Myocyte (in vitro differentiated cells): ENCODE results near the gene ADGRB2. TPM values are rescaled to one million over a fixed set of nuclear protein-coding genes. Genes with fewer than 3 reads are reported as not detected.

Source experiments
- DNase-seq: peaks from one replicate; pipeline ENCODE4 v3.0.0-alpha.2; 2012; ENCODE audit warnings: low read depth
- total RNA-seq: library from RNA; depleted of rRNA; stranded (reverse); fragments of >200 nt; gene quantifications from 2 replicates; pipeline ENCODE4 v1.2.3, GENCODE V29; 2014

Gene ADGRB2
- total RNA-seq, 1 donor from 2014 or later: 15.8 TPM

DNA sequence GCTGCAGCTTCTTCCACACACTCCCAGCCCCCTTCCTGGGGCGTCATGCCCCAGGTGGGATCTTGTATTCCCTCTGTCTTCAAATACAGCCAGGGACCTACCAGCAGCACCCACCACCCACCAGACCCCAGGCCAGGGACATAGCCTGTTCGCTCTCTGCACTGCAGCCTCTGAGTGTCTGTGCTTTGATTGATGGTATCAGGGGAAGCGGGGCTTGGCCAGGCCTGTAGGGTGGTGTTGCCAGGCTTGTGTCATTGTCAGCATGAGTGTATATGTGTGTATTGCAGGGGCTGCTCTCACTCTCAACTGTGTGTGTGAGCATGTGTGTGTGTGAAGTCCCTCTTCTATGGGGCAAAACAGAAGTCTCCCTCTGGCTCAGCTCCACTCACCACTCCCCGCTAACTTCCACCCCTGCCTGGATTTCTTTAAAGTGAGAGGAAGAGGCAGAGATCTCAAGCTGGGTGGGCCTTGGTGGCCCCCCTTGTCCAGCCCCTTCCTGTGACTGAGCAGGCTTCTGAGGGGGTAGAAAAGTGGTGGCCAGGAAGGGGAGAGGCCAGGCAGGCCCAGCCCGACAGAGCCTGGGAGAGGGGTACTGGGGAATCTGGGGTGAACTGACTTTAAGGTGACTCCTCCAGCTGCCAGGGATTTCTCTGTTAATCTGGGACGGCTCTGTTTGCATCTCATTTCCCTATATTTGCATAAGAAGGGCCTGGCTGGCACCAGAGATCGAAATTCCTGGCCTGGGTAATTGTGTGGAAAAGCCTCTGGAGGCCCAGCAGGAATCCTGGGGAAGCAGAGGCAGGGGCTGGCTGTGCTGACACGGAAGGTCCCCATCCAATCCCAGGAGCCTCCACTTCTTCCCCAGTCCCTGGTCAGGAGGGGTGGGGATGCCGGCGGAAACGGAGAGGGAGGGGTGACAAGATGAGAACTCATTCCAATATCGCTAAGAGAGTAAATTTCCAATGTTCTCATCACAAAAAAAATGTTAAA is 18.6 kb upstream of the ADGRB2 start:
- DNase-seq: no peak

GRCh38 chr1:31781756-31782371 is 17.7 kb upstream of the ADGRB2 start:
- DNase-seq: no peak

GRCh38 chr1:31781138-31781755 is 17.1 kb upstream of the ADGRB2 start:
- no peak for DNase-seq

DNA sequence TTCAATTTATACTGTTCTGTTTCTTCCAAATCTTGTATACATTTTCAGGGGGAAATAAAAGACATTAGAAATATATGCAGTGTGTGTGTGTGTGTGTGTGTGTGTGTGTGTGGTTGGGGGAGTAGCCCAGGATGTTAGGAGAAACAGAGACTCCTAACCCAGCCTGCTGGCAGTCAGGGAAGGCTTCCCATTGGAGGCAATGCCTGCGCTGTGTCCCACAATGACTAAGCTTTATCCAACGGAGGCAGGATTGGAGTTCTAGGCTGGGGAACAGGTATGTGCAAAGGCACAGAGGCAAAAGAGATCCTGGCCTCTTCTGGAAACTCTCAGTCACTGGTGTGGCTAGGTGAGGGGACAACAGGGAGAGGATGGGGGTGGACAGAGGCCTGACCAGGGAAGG is 16.5 kb upstream of the ADGRB2 start:
- DNase-seq: no peak

DNA sequence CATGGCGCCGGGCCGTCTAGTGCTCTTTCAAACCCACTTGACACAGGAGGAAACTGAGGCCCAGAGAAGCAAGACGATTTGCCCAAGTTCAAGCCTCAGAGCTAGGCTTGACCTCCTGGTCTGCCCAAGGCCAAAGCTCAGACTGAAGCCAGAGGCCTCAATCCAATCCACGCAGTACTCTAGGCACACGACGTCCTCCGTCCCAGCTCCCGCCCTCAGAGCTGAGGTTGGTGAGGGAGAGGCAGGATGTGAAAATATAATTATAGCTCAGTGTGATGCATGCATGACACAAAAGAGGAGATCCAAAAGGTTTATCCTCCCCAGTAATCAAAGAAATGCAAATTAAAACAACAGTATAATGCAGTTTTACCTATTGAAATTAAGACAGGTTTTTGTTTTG is 15.5 kb upstream of the ADGRB2 start:
- DNase-seq: no peak

DNA sequence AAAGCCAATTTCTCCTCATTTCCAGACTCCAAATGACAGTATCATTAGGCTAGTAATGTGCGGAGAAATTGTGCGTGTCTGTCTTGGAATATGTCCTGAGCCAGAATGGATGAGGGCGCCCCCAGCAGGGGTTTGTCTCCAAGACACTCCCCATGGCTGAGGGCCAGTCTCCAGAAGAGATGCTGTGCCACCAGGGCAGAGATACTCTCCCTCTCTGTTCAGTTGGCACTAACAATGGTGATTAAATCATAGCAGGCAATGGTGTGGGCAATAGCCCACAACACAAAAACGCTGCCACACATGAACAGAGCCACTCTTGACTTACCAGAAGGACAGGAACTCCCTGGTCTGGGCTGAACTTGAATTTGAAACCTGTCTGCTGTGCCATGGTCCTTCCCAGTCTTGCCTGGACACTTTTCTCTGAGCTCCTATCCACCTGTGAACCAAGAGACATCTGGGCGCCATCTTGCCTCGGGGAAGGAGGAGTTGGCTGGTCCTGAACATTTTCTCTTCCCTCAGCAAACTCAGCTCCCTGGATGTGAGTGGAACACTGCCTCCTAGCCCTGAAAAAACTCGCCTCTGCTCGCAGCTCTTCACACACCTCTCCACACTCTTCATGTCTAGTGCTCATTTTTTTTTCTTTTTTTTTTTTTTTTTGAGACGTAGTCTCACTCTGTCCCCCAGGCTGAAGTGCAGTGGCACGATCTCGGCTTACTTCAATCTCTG is 14.8 kb upstream of the ADGRB2 start:
- no peak for DNase-seq

- DNase-seq: no peak
Measured at GRCh38 chr1:31776516-31776915, 12.4 kb upstream of the ADGRB2 start.

- no peak for DNase-seq
Measured at GRCh38 chr1:31776032-31776431, 11.9 kb upstream of the ADGRB2 start.

- no peak for DNase-seq
Measured at GRCh38 chr1:31775210-31775999, 11.3 kb upstream of the ADGRB2 start.

GRCh38 chr1:31774495-31774894 is 10.4 kb upstream of the ADGRB2 start:
- DNase-seq: no peak

- no peak for DNase-seq
Measured at GRCh38 chr1:31773861-31774260, 9.7 kb upstream of the ADGRB2 start.

DNA sequence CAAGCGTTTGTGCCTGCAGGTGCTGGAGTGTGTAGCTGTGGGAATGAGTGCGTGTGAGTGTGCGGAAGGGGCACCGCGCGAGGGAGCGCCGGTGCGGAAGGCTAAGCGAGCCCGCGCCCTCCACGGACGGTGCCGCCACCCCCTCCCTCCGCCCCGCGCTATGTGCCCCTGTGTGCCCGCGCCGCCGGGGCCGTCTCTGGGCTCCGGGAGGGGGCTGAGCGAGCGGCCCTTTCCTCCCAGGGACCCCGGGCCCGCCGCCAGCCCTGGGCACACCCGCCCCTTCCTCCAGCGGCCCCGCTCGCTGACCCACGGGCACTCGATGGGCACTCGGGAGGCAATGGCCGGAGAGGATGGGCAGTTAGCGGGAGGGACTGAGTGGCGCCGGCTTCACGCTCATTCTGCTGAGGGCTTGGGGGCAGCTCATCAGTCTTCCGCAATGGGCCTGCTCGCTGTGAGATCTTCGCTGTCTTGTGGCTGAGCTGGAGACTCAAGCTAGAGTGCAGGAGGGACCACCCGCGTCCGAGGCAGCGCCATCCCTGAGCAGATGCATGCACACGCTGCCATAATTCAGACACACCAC is 8.6 kb upstream of the ADGRB2 start:
- DNase-seq: no peak

DNA sequence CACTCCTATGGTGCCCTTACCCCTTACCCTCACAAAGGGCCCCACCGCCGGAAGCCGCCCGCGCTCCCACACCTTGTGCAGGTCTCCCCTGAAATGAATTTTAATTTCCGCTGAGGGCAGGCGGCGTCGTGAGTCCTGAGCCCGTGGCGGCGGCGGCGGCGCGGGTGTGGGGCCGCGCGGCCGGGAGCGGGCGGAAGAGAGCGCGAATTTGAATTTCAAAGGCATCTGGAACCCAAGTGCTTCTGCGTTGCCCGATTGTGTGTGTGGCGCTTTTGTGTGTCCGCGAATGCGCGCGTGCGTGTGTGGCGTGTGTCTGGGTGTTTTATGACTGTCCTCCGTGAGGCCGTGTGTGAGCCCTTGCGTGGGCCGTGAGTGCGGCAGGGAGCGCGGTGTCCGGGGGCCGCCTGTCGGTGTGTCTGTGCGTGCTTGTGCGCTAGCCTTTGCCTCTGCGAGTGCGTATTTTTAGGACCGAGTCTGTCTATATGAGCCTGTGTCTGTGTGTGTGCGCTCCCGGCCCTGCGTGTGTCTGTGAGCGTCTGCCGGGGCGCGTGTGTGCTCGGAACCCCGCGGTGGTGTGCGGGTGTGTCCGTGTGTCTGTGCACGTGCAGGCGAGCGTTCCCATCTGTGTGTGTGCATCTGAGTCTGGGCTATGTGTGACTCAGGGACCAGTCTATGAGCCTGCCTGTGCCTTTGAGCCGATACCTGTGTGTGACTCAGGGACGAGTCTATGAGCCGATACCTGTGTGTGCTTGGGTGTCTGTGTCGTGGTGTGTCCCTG is 7.9 kb upstream of the ADGRB2 start:
- no peak for DNase-seq

GRCh38 chr1:31769720-31770390 is 5.7 kb upstream of the ADGRB2 start:
- no peak for DNase-seq

DNA sequence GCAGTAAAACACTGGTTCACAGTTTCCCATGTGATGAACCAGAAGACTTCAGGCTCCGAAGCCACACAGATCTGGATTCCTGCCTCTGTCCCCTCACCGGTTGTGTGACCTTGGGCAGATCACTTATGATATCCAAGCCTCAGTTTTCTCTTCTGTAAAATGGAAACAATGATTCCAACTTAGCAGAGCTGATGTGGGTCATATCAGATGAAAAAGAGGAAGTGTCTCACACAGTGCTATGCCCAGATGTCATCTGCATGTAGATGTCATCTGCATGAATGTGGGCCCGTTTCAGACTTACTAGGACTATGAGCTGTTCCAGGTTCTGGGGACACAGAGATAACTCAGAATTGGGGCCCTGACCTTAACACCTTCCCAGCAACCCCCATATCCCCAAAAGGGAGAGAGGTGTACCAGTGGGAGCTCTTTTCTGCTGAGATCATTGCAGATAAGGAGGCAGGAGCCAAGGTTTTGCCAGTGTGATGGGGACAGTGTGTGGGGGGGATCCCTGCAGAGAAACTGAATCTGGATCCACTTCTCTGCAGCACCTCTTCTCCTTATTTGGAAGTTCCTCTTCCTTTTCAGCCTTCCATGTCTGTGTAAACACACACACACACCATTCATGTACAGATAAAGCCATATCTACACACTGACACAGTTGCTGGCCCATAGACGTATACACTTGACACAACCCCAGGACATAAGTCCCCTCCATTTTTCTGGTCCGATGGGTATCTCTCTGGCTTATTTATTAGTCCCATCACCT is 5.0 kb upstream of the ADGRB2 start:
- no peak for DNase-seq

- DNase-seq: no peak
Measured at GRCh38 chr1:31768407-31768907, 4.3 kb upstream of the ADGRB2 start.

GRCh38 chr1:31767225-31767624 is 3.1 kb upstream of the ADGRB2 start:
- no peak for DNase-seq

DNA sequence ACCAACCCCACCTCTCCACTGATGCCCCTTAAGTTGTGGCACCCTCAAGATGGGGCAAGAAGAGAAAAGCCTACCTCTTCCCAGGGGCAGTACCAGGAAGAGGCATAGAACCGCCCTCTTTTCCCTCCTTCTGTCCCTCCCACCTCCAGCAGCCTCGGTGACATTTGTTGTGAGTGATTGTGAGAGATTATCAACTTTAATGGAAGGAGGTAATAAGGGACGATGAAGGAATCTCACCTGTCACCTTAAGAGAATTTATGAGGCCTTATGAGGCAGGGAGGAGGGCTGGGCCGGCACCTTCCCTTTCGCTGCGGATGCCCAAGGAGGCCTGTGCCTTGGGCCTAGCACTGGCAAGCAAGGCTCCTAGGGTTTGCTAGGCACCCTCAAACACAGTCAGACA is 1.4 kb upstream of the ADGRB2 start:
- DNase-seq: no peak
